Neural cell (in vitro differentiated cells): ENCODE results near the gene RHCG. TPM values are rescaled to one million over a fixed set of nuclear protein-coding genes. Genes with fewer than 3 reads are reported as not detected.

ENCODE experiments used
- polyA plus RNA-seq: library from polyadenylated mRNA; depleted of rRNA; stranded (reverse); fragments of >200 nt; gene quantifications from 2 replicates; pipeline ENCODE4 v1.2.3, GENCODE V29; 2014

Gene RHCG
- polyA plus RNA-seq, 1 donor from 2014 or later = 0.32 TPM

Other genes with a start within 250 kb of the RHCG start
- 47.9 and 62.9 TPM in 2 replicates for gene POLG, start 161.8 kb downstream of the RHCG start, polyA plus RNA-seq
- gene TICRR, start 78.9 kb upstream of the RHCG start, polyA plus RNA-seq = 0.06 and 0.36 TPM in 2 replicates
- gene KIF7, start 158.9 kb upstream of the RHCG start, polyA plus RNA-seq = 5.2 and 5.6 TPM in 2 replicates
- gene PLIN1, start 182.8 kb upstream of the RHCG start, polyA plus RNA-seq = 0.08 TPM in 1 of 2 replicates, not detected in the other
- gene PEX11A, start 194.2 kb upstream of the RHCG start, polyA plus RNA-seq = 13.6 and 18.1 TPM in 2 replicates
- 0.41 TPM in 1 of 2 replicates, not detected in the other for gene WDR93, start 194.2 kb upstream of the RHCG start, polyA plus RNA-seq